CD4-positive, alpha-beta T cell treated with Interleukin-4 for 4 hours (primary cell): ENCODE data around the gene SLTM.
A peak's percentile ranks its signal among the peaks of the same experiment; 100 is the strongest.
"Not testable (repeated sequence)": the region's sequence is repeated elsewhere in the genome, so short reads cannot be mapped to it uniquely, and the experiment has no call there.

ENCODE experiments used
- DNase-seq: peaks from one replicate; pipeline ENCODE4 v3.0.0-alpha.2; 2020

SLTM gene

GRCh38 chr15:58933281-58934113 lies at the start of gene SLTM:
Gene SLTM, minus strand, starts transcription at chr15:58933679. Its CDS starts 114 bp downstream, at chr15:58933565.
- peak; percentile 94 for DNase-seq

- no peak for DNase-seq
Measured at GRCh38 chr15:58983261-58983660, 49.8 kb upstream of the SLTM start.

DNA sequence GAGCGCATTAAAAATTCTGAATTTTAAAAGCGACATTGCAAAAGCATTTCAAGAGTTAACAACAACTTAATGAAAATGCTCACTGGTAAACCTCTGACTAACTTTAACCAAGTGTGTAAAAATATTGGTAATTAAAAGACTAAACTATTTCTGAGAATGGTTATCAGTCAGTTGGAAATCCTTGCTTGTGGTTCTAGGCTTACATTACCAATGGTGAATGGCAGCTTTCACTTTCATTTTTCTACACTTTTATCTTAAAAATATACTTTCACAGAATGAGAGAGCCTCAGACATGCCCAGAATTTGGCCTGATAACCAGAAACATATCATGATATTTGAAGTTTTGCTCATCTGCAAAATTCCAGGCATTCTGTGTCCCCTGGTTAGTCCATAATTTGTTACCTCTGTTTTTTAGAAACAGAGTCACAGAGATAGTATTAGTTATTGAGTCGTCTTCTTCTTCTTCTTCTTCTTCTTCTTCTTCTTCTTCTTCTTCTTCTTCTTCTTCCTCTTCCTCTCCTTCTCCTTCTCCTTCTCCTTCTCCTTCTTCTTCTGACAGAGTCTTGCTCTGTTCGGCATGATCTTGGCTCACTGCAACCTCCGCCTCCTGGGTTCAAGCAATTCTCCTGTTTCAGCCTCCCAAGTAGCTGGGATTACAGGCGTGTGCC lies 48.5 kb upstream of the SLTM start:
- peak; percentile 51 for DNase-seq

DNA sequence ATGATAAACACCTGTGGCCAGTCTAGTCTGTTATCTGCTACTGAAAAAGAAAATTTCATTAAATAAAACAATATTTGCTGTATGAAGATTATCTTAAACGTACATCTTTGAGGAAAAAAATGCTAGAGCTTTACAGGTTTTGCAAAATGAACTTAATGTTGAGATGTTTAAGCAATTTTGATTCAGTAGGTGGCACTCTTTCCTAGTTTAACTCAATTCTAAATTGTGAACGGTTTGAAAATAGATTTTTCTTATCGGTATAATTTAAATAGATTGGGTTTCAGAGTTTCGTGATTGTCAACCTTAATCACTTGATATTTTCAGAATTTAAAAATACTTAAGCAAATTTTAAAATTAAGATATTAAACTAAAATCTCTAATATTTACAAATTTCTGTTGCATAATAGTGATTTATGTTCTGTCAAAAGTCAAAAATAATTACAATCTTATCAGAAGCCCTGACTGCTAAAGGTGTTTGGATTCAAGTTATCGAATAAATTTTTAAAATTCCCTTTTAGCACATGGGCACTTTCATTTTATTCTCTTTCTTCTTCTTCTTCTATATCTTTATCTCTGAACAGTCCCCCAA lies 47.0 kb upstream of the SLTM start:
- peak; percentile 57 for DNase-seq

GRCh38 chr15:58977887-58978286 lies 44.4 kb upstream of the SLTM start:
- DNase-seq: no peak

GRCh38 chr15:58967479-58967878 lies 34.0 kb upstream of the SLTM start:
- no peak for DNase-seq

DNA sequence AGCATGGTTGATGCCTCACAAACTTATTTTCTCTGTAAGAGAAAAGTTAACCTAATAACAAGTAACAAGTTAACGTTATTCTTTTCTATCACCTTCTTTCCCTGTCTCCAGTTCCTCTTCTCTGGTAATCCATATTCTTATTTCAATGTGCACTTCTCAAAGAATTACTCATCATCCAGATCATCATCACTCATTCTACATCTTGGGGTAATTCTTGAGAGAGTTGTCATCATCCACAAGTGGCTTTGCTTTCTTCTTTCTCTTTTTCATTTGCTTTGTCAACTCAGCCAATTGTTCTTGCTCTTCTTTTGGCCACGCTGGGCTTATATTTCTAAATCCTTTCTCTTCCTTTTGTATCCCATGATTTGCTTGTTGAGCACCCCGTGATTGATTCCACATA lies 33.2 kb upstream of the SLTM start:
- DNase-seq: no peak

DNA sequence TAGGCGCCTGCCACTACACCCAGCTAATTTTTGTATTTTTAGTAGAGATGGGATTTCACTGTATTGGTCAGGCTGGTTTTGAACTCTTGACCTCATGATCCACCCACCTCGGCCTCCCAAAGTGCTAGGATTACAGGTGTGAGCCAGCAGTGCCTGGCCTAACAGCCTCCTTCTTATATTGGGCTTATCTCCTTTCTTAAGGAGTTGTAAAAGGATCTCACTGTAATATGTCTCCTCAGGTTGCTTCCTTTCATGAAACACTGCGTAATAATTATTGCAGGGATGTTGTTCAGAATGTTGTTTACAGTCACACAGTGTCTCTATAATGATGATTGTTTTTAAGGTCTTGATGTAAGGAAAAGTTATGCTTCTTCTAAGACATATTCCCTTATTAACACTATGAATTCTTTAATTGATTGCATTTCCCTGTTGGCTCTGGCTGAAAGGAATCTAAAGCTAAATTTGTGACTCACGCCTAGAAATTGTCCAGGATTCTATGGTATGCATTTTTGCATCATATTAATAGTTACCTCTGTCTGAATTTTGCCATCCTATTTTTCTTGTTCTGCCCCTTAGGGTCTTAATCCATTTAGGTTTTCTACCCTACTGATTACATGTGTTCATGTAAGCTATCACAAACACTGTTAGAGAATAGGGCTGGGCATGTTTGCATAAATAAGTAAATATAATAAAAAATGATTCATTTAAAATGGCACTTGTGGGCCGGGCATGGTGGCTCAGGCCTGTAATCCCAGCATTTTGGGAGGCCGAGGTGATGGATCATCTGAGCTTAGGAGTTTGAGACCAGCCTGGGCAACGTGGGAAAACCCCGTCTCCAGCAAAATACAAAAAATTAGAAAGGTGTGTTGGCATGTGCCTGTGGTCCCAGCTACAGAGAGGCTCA lies 29.4 kb upstream of the SLTM start:
- DNase-seq: no peak

DNA sequence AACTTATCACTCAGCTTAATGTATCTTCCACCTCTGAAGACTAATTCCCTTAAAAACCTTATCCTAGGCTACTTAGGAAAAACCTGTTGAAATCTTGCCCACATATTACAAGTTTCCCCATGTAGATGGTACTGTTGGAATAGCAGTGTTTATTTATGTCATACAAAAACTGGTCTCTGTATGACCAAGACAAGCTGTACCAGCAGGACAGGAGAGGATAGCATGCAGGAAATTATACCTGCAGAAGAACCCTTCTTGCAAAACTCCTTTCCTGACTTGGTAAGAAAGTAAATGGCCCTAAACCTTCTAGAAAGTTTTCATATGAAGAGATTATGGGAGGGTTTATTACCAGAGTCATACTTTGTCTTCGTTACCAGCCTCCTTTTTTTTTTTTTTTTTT lies 28.7 kb upstream of the SLTM start:
- no peak for DNase-seq

DNA sequence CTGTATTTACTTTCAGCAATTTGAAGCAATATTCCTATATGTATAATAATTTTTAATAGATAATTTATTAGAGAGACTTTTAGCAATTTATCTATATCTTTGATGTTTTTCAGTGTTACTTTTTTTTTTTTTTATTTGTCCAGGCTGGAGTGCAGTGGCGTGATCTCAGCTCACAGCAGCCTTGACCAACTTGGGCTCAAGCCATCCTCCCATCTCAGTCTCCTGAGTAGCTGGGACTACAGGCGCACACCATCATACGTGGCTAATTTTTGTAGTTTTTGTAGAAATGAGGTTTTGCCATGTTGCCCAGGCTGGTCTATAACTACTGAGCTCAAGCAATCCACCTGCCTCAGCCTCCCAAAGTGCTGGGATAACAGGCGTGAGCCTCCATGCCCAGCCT lies 25.3 kb upstream of the SLTM start:
- DNase-seq: no peak

DNA sequence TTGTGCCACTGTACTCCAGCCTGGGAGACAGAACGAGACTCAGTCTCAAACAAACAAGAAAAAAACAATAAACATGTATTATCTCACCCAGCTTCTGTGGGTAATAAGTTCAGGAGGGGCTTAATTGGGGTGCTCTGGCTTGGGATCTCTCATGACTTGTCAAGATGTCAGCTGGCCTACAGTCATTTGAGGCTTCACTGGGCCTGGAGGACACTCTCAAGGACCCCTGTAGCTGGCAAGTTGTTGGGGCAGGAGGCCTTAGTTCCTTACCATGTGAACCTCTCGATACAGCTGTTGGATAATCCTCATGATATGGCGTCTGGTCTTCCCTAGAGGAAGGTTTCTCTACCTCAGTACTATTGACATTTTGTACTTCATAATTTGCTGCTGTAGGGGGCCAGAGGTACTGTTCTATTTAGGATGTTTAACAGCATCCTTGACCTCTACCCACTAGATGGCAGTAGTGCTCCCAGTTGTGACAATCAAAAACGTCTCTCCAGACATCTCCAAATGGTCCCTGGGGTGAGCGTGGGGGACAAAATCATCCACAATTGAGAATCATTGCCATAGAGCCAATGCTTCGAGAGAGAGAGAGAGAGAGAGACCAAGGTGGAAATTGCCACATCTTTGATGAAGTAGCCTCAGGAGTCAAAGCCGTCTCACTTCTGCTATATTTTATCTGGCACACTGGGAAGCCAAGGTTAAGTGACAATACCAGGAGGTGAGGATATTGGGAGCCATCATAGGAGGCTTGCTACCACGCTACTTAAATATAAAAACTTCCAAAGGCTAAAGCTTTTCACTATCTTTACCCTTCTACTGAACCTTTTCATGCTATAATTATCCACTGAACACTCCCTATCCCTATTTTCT lies 23.9 kb upstream of the SLTM start:
- DNase-seq: peak; percentile 75

DNA sequence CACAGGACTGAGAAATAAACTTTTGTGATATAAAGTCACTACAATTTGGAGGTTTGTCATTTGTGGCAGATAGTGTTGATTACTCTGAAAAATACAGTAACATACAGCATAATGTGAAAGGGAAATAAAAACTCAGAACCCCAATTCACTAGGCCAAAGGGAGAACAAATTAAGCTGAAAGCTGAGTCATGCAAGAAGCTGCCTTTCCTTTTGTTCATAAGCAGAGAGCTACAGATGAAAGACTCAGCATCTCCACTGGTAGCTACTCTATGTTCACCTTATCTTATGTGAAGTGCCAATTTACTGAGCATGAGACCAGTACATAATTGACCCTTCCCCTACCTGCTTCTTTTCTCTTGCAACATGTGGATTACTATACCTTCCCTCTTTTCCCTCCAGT lies 19.3 kb upstream of the SLTM start:
- DNase-seq: no peak

DNA sequence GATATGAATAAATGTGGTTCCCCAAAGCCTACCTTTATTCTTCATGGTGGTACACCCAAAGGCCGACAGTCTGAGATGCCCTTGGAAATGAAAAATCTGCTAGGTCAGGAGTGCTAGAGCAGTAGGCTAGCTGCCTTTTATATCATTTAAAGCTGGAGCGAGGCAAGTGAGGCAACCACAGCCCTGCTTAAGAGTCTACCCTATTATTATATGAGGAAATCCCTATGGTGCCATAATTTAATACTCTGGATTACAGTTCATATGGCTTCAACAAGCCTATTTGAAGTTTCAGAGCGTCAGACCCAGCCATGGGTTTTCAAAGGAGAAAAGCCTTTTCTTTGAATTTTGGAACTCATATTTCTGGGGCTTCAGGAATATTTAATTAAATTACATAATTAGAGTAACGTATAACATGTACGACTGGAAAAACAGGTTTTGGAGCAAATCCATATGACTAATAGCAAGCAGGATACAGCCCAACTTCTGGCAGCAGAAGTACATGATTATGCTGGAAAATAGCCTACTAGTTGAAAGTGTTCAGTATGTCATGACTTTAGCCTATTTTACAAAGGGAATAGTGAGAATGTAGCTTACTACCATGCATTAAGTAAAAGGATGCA lies 18.0 kb upstream of the SLTM start:
- no peak for DNase-seq

- DNase-seq: no peak
Measured at GRCh38 chr15:58947179-58947578, 13.7 kb upstream of the SLTM start.

DNA sequence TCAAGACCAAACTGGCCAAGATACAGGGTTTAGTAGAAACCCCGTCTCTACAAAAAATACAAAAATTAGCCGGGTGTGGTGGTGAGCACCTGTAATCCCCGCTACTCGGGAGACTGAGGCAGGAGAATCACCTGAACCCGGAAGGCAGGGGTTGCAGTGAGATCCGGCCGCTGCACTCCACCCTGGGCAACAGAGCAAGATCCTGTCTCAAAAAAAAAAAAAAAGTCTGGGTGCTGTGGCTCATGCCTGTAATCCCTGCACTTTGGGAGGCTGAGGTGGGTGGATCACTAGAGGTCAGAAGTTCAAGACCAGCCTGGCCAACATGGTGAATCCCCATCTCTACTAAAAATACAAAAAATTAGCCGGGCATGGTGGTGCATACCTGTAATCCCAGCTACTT lies 1.5 kb upstream of the SLTM start:
- DNase-seq: not testable (repeated sequence)

- no peak for DNase-seq
Measured at GRCh38 chr15:58934521-58934920, 1.0 kb upstream of the SLTM start.

DNA sequence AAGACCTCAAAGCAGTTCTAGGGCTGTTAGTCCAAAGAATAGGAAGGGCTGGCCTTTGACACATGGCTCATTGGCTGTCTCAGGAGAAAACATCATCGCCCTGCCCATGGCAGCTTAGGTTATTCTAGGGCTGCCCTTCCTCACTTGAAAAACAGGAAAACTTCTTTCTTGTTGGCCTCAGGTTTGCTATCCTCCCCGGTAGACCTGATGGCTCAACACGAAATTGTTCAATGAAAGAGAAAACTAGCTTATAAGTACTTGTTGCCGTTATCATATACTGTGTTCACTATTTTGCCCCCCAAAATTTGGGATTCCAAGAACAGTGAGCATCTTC lies 602 bp upstream of the SLTM start:
- DNase-seq: no peak

GRCh38 chr15:58932710-58933280 lies 684 bp downstream of the SLTM start:
- DNase-seq: no peak

DNA sequence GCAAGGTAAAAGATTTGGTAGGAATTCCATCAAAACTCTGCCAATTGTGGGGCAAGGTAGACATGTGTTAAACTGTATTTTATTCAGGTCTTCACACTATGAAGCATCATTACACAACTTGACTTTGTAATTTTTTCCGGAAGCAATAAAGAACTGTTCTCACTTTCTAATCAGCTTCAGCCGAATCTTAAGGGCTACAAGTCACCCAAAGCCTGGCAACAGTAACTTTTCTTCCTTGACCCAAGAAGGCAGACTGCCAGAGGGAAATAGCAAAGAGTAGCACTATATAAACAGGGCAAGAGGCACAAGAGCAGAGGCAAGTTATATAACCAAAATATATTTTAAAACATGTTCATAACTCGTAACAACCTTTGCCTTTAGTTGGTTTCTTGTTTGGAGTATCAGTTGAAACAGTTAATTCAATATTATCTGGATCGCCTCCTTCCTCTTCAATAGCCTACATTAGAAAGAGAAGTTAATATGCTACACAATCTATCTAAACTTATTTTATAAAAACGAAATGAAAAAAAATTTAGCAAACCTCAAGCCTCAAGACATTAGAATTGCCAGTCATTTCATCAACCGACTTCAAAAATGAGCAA lies 1.4 kb downstream of the SLTM start:
- DNase-seq: peak; percentile 29

DNA sequence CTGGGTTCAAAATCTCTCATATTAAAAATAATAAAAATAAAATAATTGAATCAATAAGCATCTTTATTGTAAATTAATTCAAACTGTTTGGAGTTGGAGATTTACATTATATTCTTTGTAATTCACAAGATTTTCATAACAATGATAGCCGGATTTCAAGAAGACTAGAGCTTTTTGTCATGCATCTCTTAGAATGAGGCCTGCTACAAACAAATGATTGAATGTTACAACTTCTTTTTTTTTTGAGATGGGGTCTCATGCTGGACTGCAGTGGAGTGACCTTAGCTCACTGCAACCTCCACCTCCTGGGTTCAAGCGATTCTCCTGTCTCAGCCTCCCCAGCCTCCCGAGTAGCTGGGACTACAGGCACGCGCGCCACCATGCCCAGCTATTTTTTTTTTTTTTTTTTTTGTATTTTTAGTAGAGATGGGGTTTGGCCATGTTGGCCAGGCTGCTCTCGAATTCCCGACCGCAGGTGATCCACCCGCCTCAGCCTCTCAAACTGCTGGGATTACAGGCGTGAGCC lies 3.5 kb downstream of the SLTM start:
- no peak for DNase-seq

- DNase-seq: no peak
Measured at GRCh38 chr15:58926823-58927222, 6.7 kb downstream of the SLTM start.
